AG04450 (cell line): Measurements from ENCODE around the gene TMEM130. TPM values are rescaled to one million over a fixed set of nuclear protein-coding genes. Genes with fewer than 3 reads are reported as not detected.

ENCODE experiments used
- CTCF ChIA-PET: fragments of 300-600, 350-600 bp; formaldehyde crosslinking; extraction: SDS; loops from one replicate; lab custom pipeline; 2022; ENCODE audit warnings: antibody characterized with exemption, inconsistent platforms; lab: Charles Lee
- POLR2A ChIA-PET: fragments of 350-600 bp; formaldehyde crosslinking; extraction: SDS; loops from one replicate; lab custom pipeline; 2021; ENCODE audit warnings: antibody characterized with exemption, inconsistent platforms; lab: Yijun Ruan, JAX
- DNase-seq: peaks from one replicate; pipeline ENCODE4 v3.0.0-alpha.2; 2011; ENCODE audit warnings: low read depth, low spot score
- H3K27ac ChIP-seq: one replicate; pipeline ENCODE4 v1.5.1; 2012; ENCODE audit warnings: low read depth, low read length, control low read depth
- H3K27me3 ChIP-seq: one replicate; pipeline ENCODE4 v1.6.0; 2012; ENCODE audit warnings: low read length; ENCODE audit not compliant: control insufficient read depth, insufficient read depth
- H3K4me3 ChIP-seq: 2 replicates; pipeline ENCODE4 v1.5.1; 2011; ENCODE audit warnings: mild to moderate bottlenecking, low read depth, low read length, control low read depth
- H3K9me3 ChIP-seq: 2 replicates; pipeline ENCODE4 v1.5.1; 2012; ENCODE audit warnings: low read length; ENCODE audit not compliant: control insufficient read depth, insufficient read depth
- CTCF ChIP-seq: IDR thresholded peaks from 2 replicates; pipeline ENCODE4 v1.5.1; 2011; ENCODE audit warnings: low read depth, low read length, control low read depth, inconsistent platforms
- polyA plus RNA-seq: library from polyadenylated mRNA; depleted of rRNA; stranded (reverse); fragments of >200 nt; gene quantifications from 2 replicates; pipeline ENCODE4 v1.2.3, GENCODE V29; 2011

Gene TMEM130
- polyA plus RNA-seq, 1 experiment: 7.0 TPM

DNA sequence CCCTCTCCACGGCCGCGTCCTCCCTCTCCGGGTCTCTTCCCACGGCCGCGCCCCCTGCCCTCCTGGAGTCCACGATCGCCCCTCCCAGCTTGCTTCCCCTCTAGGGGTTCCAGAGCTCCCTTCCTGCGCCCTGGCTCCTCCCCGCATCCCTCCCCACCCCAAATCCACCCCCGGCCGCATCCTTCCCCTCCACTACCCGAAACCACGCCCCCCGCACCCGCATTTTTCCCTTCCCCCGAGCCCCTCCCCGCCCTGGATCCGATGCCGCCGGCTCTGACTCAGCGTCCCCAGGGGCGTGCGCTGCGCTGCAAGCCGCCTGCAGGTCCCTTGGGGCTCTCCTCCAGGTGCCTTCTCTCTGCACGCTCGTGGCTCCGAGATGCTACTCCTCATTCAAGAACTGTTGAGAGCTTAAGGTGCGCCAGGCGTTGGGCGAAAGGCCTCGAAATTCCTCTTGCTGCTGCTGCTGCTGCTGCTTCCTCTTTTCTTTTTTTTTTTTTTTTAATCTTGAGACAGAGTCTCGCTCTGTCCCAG, 372 bp upstream of the TMEM130 start:
- Histone ChIP-seq H3K27me3 (peaks cover 14% of the 10 kb centered on the region), H3K4me3 (peak overlapping the region; percentile 64), H3K9me3 (no peaks in the 10 kb centered on the region; the same call in 1 of the 2 replicates), H3K27ac (no peak overlapping the region)
- POLR2A ChIA-PET: interaction anchor here (0.6 kb wide), 2 partner anchors 8 to 21 kb away, joined by 3 to 6 read pairs; partner anchors contain the start of gene TRRAP
- CTCF ChIA-PET: interaction anchor here (0.6 to 2.7 kb wide), 4 partner anchors 11 to 39 kb away, joined by 3 to 11 read pairs (median 5); no protein-coding TSS in a partner anchor
- no peak for TF ChIP-seq CTCF
- DNase-seq: no peak

GRCh38 chr7:98869027-98869596, 702 bp downstream of the TMEM130 start:
- POLR2A ChIA-PET: no interaction called here
- no peak for TF ChIP-seq CTCF
- Histone ChIP-seq H3K27me3 (peaks cover 14% of the 10 kb centered on the region), H3K27ac (no peak overlapping the region), H3K9me3 (no peaks in the 10 kb centered on the region; the same call in 1 of the 2 replicates), H3K4me3 (peak overlapping the region; percentile 64)
- no peak for DNase-seq
- CTCF ChIA-PET: interaction anchor here (0.6 kb wide), 1 partner anchor 27 kb away, joined by 3 read pairs; no protein-coding TSS in a partner anchor

- TF ChIP-seq CTCF: no peak
- ChIA-PET CTCF (interaction anchor here (1.5 kb wide), 1 partner anchor 37 kb away, joined by 4 read pairs; no protein-coding TSS in a partner anchor), POLR2A (no interaction called here)
- Histone ChIP-seq H3K4me3 (no peak overlapping the region), H3K9me3 (no peaks in the 10 kb centered on the region; the same call in 1 of the 2 replicates), H3K27ac (no peak overlapping the region), H3K27me3 (peaks cover 14% of the 10 kb centered on the region)
- DNase-seq: no peak
These were observed 1.4 kb downstream of the TMEM130 start for GRCh38 chr7:98868450-98868849.

- Histone ChIP-seq H3K9me3 (no peaks in the 10 kb centered on the region; the same call in 1 of the 2 replicates), H3K27me3 (peaks cover 14% of the 10 kb centered on the region), H3K27ac (no peak overlapping the region), H3K4me3 (no peak overlapping the region)
- POLR2A ChIA-PET: interaction anchor here (1.0 to 1.1 kb wide), 2 partner anchors 12 to 26 kb away, joined by 3 read pairs; partner anchors contain the start of gene TRRAP
- CTCF ChIA-PET: interaction anchor here (1.4 to 1.5 kb wide), 3 partner anchors 12 to 35 kb away, joined by 4 to 5 read pairs (median 4); partner anchors contain the start of gene TRRAP
- no peak for DNase-seq
- TF ChIP-seq CTCF: no peak
These were observed 3.0 kb downstream of the TMEM130 start for GRCh38 chr7:98866765-98867164.

DNA sequence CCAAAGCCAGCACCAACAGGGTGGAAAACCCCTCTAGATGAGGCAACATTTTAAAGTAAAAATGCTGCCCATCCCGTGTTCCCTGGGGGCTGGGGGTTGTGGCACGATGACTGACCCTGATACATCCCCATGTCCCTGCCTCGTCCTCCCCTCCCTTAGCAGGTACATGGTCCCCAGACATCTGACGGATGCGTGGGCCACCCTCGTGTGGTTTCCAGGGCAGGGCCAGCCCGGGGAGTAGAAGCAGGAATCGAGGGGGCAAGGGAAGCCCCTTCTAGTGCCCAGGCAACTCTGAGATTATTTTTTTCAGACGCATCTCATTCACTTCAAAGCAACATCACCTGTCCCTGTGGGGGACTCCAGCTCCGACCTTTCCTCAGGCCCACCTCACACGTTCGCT, 3.5 kb downstream of the TMEM130 start:
- H3K27ac ChIP-seq: no peak overlapping the region
- DNase-seq: no peak
- no peak for TF ChIP-seq CTCF
- ChIA-PET CTCF (interaction anchor here (1.4 to 1.5 kb wide), 2 partner anchors 12 to 35 kb away, joined by 4 to 5 read pairs; partner anchors contain the start of gene TRRAP), POLR2A (interaction anchor here (1.0 to 1.1 kb wide), 2 partner anchors 12 to 25 kb away, joined by 3 read pairs; partner anchors contain the start of gene TRRAP)
- H3K9me3 ChIP-seq: no peaks in the 10 kb centered on the region; the same call in 1 of the 2 replicates
- peaks cover 14% of the 10 kb centered on the region for H3K27me3 ChIP-seq
- H3K4me3 ChIP-seq: no peak overlapping the region
